ENCODE results near the gene KCNJ13. TPM values are rescaled to one million over a fixed set of nuclear protein-coding genes. Genes with fewer than 3 reads are reported as not detected.
A peak's percentile ranks its signal among the peaks of the same experiment; 100 is the strongest.

The KCNJ13 gene
- total and polyA plus RNA-seq, 4 donors, result 17.2 TPM; not detected in 3

DNA sequence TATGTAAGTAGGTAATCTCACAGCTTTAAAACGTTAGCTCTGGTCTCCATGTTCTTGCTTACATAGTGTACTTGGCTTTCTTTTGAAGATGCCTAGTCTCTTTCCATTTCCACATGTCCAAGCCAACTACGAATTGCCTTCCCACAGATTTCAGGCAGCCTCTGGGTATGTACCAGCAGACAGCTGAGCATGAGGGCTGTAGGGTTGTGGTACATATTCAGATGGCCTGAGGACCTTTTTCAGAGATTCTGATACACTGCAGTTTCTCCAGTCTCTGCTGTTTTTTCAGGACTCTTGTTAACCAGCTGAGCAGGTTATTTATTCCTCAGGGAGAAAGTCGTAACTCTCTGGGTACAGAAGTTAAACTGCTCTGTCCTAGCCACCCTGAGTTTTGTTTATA, 3.1 kb upstream of the KCNJ13 start:
- no peaks in the 10 kb centered on the region for H3K9me3 ChIP-seq (ENCODE audit: control insufficient read depth, low read length)
- WGBS, 2 donors, result 27 to 28% methylated on average over 3 of the region's 3 CpGs
- H3K27me3 ChIP-seq (ENCODE audit: control insufficient read depth in 1 of 2, insufficient read depth in 2 of 2, low read length in 1 of 2), result no peaks in the 10 kb centered on the region
- H3K27ac ChIP-seq (ENCODE audit: low read depth in 1 of 2, low read length in 2 of 2), result peak overlapping the region in 1 of 2 donors; percentile 38
- intact Hi-C loops (cut with DNase I), result no loop called here
- H3K36me3 ChIP-seq (ENCODE audit: control insufficient read depth in 1 of 2, insufficient read depth in 2 of 2, low read length in 1 of 2), result no peaks in the 10 kb centered on the region
- H3K4me1 ChIP-seq (ENCODE audit: control insufficient read depth in 1 of 2, insufficient read depth in 2 of 2, low read length in 2 of 2), result peaks cover 0 to 1% of the 10 kb centered on the region in 2 donors
- ATAC-seq (ENCODE audit: low FRiP score) (no peak), DNase-seq (no peak)
- no peak overlapping the region for H3K4me3 ChIP-seq (ENCODE audit: low read length in 2 of 2)

- intact Hi-C loops (cut with DNase I), result no loop called here
- no peaks in the 10 kb centered on the region for H3K9me3 ChIP-seq (ENCODE audit: control insufficient read depth, low read length)
- DNase-seq, result no peak
- no peak overlapping the region for H3K4me3 ChIP-seq (ENCODE audit: low read length in 2 of 2)
- H3K27ac ChIP-seq (ENCODE audit: low read depth in 1 of 2, low read length in 2 of 2), result no peak overlapping the region
- H3K4me1 ChIP-seq (ENCODE audit: control insufficient read depth in 1 of 2, insufficient read depth in 2 of 2, low read length in 2 of 2), result peaks cover 0 to 1% of the 10 kb centered on the region in 2 donors
- no peaks in the 10 kb centered on the region for H3K36me3 ChIP-seq (ENCODE audit: control insufficient read depth in 1 of 2, insufficient read depth in 2 of 2, low read length in 1 of 2)
- ATAC-seq (ENCODE audit: low FRiP score), result no peak
- H3K27me3 ChIP-seq (ENCODE audit: control insufficient read depth in 1 of 2, insufficient read depth in 2 of 2, low read length in 1 of 2), result no peaks in the 10 kb centered on the region
- 91 to 92% methylated on average over 5 of the region's 5 CpGs for WGBS, 2 donors
These were observed 911 bp upstream of the KCNJ13 start for GRCh38 chr2:232777276-232777675.

- Histone ChIP-seq H3K27ac (ENCODE audit: low read depth in 1 of 2, low read length in 2 of 2) (no peak overlapping the region), H3K9me3 (ENCODE audit: control insufficient read depth, low read length) (no peaks in the 10 kb centered on the region), H3K36me3 (ENCODE audit: control insufficient read depth in 1 of 2, insufficient read depth in 2 of 2, low read length in 1 of 2) (peaks cover 2 to 4% of the 10 kb centered on the region in 2 donors), H3K4me1 (ENCODE audit: control insufficient read depth in 1 of 2, insufficient read depth in 2 of 2, low read length in 2 of 2) (no peaks in the 10 kb centered on the region), H3K4me3 (ENCODE audit: low read length in 2 of 2) (no peak overlapping the region), H3K27me3 (ENCODE audit: control insufficient read depth in 1 of 2, insufficient read depth in 2 of 2, low read length in 1 of 2) (no peaks in the 10 kb centered on the region)
- 94 to 97% methylated on average over 9 of the region's 9 CpGs for WGBS, 2 donors
- ATAC-seq (ENCODE audit: low FRiP score), result no peak
- intact Hi-C loops (cut with DNase I), result no loop called here
- DNase-seq, result no peak
These were observed 2.5 kb downstream of the KCNJ13 start for GRCh38 chr2:232773815-232774214.

DNA sequence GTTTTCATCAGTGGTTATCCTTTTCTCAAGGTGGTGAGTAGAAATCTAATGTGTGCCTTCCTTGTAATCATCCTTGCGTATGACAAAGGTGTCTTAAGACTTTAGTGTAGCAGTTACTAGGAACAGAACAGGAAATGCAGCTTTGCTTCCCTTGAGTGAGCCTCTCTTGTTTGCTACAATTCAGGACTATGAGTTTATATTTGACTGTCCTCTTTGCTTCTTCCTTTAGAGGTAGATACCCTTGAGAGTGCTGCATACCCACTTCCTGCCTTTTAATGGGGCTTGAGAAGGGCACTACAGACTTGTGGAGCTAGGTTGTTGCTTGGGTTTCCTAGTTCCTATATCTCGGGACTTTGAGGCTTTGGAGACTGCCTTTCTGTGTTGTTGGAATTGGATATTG, 3.8 kb downstream of the KCNJ13 start:
- Histone ChIP-seq H3K36me3 (ENCODE audit: control insufficient read depth in 1 of 2, insufficient read depth in 2 of 2, low read length in 1 of 2) (peaks cover 2 to 7% of the 10 kb centered on the region in 2 donors), H3K27ac (ENCODE audit: low read depth in 1 of 2, low read length in 2 of 2) (no peak overlapping the region)
- 80 to 88% methylated on average over 2 of the region's 2 CpGs for WGBS, 2 donors

DNA sequence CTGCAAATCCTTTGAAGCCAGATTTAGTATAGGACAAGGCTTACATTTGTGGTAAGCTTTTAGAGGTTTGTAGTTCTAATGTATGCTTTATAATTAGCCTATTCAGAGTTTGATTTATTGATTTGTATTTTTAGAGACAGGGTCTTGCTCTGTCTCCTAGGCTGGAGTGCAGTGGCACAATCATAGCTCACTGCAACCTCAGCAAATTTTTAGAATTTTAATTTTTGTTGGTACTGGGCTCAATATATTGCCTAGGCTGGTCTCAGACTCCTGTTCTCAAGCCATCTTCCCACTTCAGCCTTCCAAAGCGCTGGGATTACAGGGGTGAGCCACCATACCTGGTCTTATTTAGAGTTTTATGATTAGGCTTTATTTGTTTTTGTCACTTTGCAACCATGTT, 4.5 kb downstream of the KCNJ13 start:
- H3K27ac ChIP-seq (ENCODE audit: low read depth in 1 of 2, low read length in 2 of 2), result no peak overlapping the region
- 92 to 94% methylated on average over 1 of the region's 1 CpG for WGBS, 2 donors
- intact Hi-C loops (cut with DNase I), result no loop called here
- H3K4me3 ChIP-seq (ENCODE audit: low read length in 2 of 2), result no peak overlapping the region
- no peak for ATAC-seq (ENCODE audit: low FRiP score)
- no peaks in the 10 kb centered on the region for H3K9me3 ChIP-seq (ENCODE audit: control insufficient read depth, low read length)
- no peak for DNase-seq
- H3K27me3 ChIP-seq (ENCODE audit: control insufficient read depth in 1 of 2, insufficient read depth in 2 of 2, low read length in 1 of 2), result no peaks in the 10 kb centered on the region
- peaks cover 2 to 7% of the 10 kb centered on the region in 2 donors for H3K36me3 ChIP-seq (ENCODE audit: control insufficient read depth in 1 of 2, insufficient read depth in 2 of 2, low read length in 1 of 2)
- H3K4me1 ChIP-seq (ENCODE audit: control insufficient read depth in 1 of 2, insufficient read depth in 2 of 2, low read length in 2 of 2), result no peaks in the 10 kb centered on the region

More for the DNA sequence above, 3.8 kb downstream of the KCNJ13 start:
- no peak for ATAC-seq (ENCODE audit: low FRiP score)
- H3K4me3 ChIP-seq (ENCODE audit: low read length in 2 of 2), result no peak overlapping the region
- H3K27me3 ChIP-seq (ENCODE audit: control insufficient read depth in 1 of 2, insufficient read depth in 2 of 2, low read length in 1 of 2), result no peaks in the 10 kb centered on the region
- intact Hi-C loops (cut with DNase I), result no loop called here
- no peaks in the 10 kb centered on the region for H3K9me3 ChIP-seq (ENCODE audit: control insufficient read depth, low read length)
- no peak for DNase-seq
- H3K4me1 ChIP-seq (ENCODE audit: control insufficient read depth in 1 of 2, insufficient read depth in 2 of 2, low read length in 2 of 2), result no peaks in the 10 kb centered on the region

DNA sequence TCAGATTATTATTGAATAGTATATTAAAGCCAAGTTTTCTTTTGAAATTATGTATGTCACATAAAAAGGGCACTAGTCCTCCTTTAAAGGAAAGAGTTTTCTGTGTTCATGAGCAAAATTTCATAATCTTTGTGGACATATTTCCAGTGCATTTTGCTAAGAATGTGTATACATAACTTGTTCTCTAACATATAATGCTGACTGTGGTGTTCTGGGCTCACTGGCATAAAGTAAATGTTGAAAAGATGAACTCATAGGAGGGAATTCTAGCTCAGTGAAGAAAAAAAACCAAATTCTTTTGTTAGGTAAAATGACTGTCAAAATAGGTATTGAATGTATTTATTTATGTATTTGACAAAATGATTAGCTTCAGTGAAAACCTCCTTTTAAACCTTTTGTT, 6.2 kb downstream of the KCNJ13 start:
- intact Hi-C loops (cut with DNase I), result no loop called here
- no peak overlapping the region for H3K27ac ChIP-seq (ENCODE audit: low read depth in 1 of 2, low read length in 2 of 2)
- peaks cover 2 to 7% of the 10 kb centered on the region in 2 donors for H3K36me3 ChIP-seq (ENCODE audit: control insufficient read depth in 1 of 2, insufficient read depth in 2 of 2, low read length in 1 of 2)

GRCh38 chr2:232767866-232768265, 8.5 kb downstream of the KCNJ13 start:
- DNase-seq (no peak), ATAC-seq (ENCODE audit: low FRiP score) (no peak)
- no peak overlapping the region for H3K4me3 ChIP-seq (ENCODE audit: low read length in 2 of 2)
- no peaks in the 10 kb centered on the region for H3K9me3 ChIP-seq (ENCODE audit: control insufficient read depth, low read length)
- H3K36me3 ChIP-seq (ENCODE audit: control insufficient read depth in 1 of 2, insufficient read depth in 2 of 2, low read length in 1 of 2), result peaks cover 5 to 7% of the 10 kb centered on the region in 2 donors
- 35 to 47% methylated on average over 1 of the region's 1 CpG for WGBS, 2 donors
- H3K4me1 ChIP-seq (ENCODE audit: control insufficient read depth in 1 of 2, insufficient read depth in 2 of 2, low read length in 2 of 2), result no peaks in the 10 kb centered on the region
- H3K27me3 ChIP-seq (ENCODE audit: control insufficient read depth in 1 of 2, insufficient read depth in 2 of 2, low read length in 1 of 2), result no peaks in the 10 kb centered on the region
- intact Hi-C loops (cut with DNase I), result loop anchor here in 1 of 2 donors (10.0 kb wide), 1 partner anchor 487 kb away; the partner anchor contains the start of gene ATG16L1
- no peak overlapping the region for H3K27ac ChIP-seq (ENCODE audit: low read depth in 1 of 2, low read length in 2 of 2)

More for the DNA sequence above, 6.2 kb downstream of the KCNJ13 start:
- Histone ChIP-seq H3K9me3 (ENCODE audit: control insufficient read depth, low read length) (no peaks in the 10 kb centered on the region), H3K4me1 (ENCODE audit: control insufficient read depth in 1 of 2, insufficient read depth in 2 of 2, low read length in 2 of 2) (no peaks in the 10 kb centered on the region), H3K27me3 (ENCODE audit: control insufficient read depth in 1 of 2, insufficient read depth in 2 of 2, low read length in 1 of 2) (no peaks in the 10 kb centered on the region), H3K4me3 (ENCODE audit: low read length in 2 of 2) (no peak overlapping the region)
- no peak for ATAC-seq (ENCODE audit: low FRiP score)
- DNase-seq, result no peak

GRCh38 chr2:232761301-232761907, 15.0 kb downstream of the KCNJ13 start:
- intact Hi-C loops (cut with DNase I), result loop anchor here in 1 of 2 donors (10.0 kb wide), 1 partner anchor 493 kb away; the partner anchor contains the start of gene ATG16L1
- no peak overlapping the region for H3K4me3 ChIP-seq (ENCODE audit: low read length in 2 of 2)
- DNase-seq, result no peak
- H3K9me3 ChIP-seq (ENCODE audit: control insufficient read depth, low read length), result no peaks in the 10 kb centered on the region
- no peak overlapping the region for H3K27ac ChIP-seq (ENCODE audit: low read depth in 1 of 2, low read length in 2 of 2)
- no peaks in the 10 kb centered on the region for H3K4me1 ChIP-seq (ENCODE audit: control insufficient read depth in 1 of 2, insufficient read depth in 2 of 2, low read length in 2 of 2)
- H3K36me3 ChIP-seq (ENCODE audit: control insufficient read depth in 1 of 2, insufficient read depth in 2 of 2, low read length in 1 of 2), result peaks cover 0 to 4% of the 10 kb centered on the region in 2 donors
- 43 to 51% methylated on average over 3 of the region's 3 CpGs for WGBS, 2 donors
- no peaks in the 10 kb centered on the region for H3K27me3 ChIP-seq (ENCODE audit: control insufficient read depth in 1 of 2, insufficient read depth in 2 of 2, low read length in 1 of 2)
- ATAC-seq (ENCODE audit: low FRiP score), result no peak

DNA sequence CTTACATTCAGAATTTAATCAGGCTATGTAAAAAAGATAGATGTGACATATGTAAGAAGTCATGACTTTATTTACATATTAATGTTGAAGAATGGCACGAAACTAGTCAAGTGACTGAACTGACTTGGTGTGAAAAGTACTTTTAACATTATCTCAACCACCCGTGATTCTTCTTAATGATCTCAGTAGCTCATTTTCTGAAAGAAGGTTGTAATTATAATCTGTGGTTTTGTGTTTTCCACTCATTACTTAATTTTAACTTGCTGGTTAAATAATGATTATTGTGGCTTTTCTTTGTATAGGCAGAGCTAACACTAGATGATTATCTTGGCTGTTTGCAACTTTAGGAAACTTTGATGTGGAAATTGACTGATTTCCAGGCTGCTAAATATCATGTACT, 18.5 kb downstream of the KCNJ13 start:
- Histone ChIP-seq H3K9me3 (ENCODE audit: control insufficient read depth, low read length) (no peaks in the 10 kb centered on the region), H3K27ac (ENCODE audit: low read depth in 1 of 2, low read length in 2 of 2) (no peak overlapping the region), H3K27me3 (ENCODE audit: control insufficient read depth in 1 of 2, insufficient read depth in 2 of 2, low read length in 1 of 2) (no peaks in the 10 kb centered on the region), H3K4me3 (ENCODE audit: low read length in 2 of 2) (no peak overlapping the region), H3K36me3 (ENCODE audit: control insufficient read depth in 1 of 2, insufficient read depth in 2 of 2, low read length in 1 of 2) (peaks cover 0 to 2% of the 10 kb centered on the region in 2 donors), H3K4me1 (ENCODE audit: control insufficient read depth in 1 of 2, insufficient read depth in 2 of 2, low read length in 2 of 2) (no peaks in the 10 kb centered on the region)
- WGBS, 2 donors, result 82 to 84% methylated on average over 2 of the region's 2 CpGs
- DNase-seq, result no peak
- ATAC-seq (ENCODE audit: low FRiP score), result no peak
- intact Hi-C loops (cut with DNase I), result no loop called here

Measured in aorta (tissue), 5 donors.